ENCODE data around the gene CD55. TPM values are rescaled to one million over a fixed set of nuclear protein-coding genes. Genes with fewer than 3 reads are reported as not detected.

Gene CD55
- polyA plus RNA-seq, 1 donor from 2014 or later: 1.4 TPM

DNA sequence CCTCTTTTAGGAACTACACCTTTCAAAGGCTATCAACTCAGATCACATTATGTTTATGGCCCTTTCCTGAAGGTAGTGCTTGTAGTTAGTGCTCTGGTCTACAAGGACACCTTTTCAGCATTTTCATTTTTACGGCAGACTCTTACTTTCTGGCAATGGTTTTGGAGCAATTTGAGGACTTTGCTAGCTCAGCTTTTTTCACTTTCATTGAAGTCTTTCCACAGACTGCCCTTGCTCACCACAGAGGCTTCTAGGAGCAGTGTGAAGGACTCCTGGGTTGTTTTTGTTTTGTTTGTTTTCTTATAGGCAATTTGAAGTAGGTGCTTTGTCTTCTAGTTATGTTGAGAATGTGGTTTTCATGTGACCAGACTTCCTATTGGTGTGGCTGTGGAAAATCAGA is 43.1 kb downstream of the CD55 start:
- no peaks in the 10 kb centered on the region for H3K79me2 ChIP-seq (replicated peaks; ENCODE audit: insufficient read depth, low read length)

DNA sequence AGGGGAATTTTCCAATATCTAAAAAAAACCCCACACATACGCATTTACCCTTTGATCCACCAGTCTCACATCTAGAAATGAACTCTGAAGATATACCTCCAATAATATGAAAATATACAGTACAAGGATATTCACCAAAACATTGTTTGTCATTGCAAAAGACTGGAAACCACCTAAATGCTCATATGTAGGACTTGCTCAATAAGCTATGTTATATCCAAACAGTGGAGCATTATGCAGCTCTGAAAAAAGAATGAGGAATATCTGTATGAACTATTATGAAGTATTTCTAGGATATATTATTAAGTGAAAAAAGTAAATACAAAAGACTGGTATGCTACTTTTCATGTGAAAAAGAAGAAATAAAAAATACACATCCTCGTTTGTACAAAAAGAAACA is 43.6 kb downstream of the CD55 start:
- Histone ChIP-seq H3K4me3 (ENCODE audit: low read length) (no peak overlapping the region), H3K27me3 (ENCODE audit: insufficient read depth, low read depth, low read length) (no peaks in the 10 kb centered on the region), H3K9ac (ENCODE audit: low read length) (no peak overlapping the region), H2AFZ (ENCODE audit: low read depth, low read length) (no peak overlapping the region), H3K36me3 (ENCODE audit: insufficient read depth, low read length) (no peaks in the 10 kb centered on the region), H3K79me2 (replicated peaks; ENCODE audit: insufficient read depth, low read length) (no peaks in the 10 kb centered on the region), H3K9me3 (ENCODE audit: low read length) (no peaks in the 10 kb centered on the region), H4K20me1 (ENCODE audit: insufficient read depth) (no peaks in the 10 kb centered on the region), H3K4me2 (ENCODE audit: low read length) (no peak overlapping the region), H3K27ac (ENCODE audit: low read length) (no peak overlapping the region), H3F3A (ENCODE audit: insufficient read depth, low read length, poor library complexity, severe bottlenecking) (no peaks in the 10 kb centered on the region), H3K9me2 (ENCODE audit: insufficient read depth, low read length) (no peaks in the 10 kb centered on the region)
- TF ChIP-seq SMC3 (conservative IDR thresholded peaks at IDR 0.05; ENCODE audit: poor library complexity) (no peak), EP300 (conservative IDR thresholded peaks at IDR 0.05; ENCODE audit: poor library complexity, severe bottlenecking) (no peak), EZH2 (IDR thresholded peaks at IDR 0.05; ENCODE audit: borderline replicate concordance, insufficient read depth, low read length, poor library complexity, severe bottlenecking) (no peak), POLR2AphosphoS5 (IDR thresholded peaks at IDR 0.05) (no peak), TAF1 (IDR thresholded peaks at IDR 0.05; ENCODE audit: low read depth) (no peak)
- TF ChIP-seq, protein P1, sequence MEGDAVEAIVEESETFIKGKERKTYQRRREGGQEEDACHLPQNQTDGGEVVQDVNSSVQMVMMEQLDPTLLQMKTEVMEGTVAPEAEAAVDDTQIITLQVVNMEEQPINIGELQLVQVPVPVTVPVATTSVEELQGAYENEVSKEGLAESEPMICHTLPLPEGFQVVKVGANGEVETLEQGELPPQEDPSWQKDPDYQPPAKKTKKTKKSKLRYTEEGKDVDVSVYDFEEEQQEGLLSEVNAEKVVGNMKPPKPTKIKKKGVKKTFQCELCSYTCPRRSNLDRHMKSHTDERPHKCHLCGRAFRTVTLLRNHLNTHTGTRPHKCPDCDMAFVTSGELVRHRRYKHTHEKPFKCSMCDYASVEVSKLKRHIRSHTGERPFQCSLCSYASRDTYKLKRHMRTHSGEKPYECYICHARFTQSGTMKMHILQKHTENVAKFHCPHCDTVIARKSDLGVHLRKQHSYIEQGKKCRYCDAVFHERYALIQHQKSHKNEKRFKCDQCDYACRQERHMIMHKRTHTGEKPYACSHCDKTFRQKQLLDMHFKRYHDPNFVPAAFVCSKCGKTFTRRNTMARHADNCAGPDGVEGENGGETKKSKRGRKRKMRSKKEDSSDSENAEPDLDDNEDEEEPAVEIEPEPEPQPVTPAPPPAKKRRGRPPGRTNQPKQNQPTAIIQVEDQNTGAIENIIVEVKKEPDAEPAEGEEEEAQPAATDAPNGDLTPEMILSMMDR (IDR thresholded peaks at IDR 0.05; ENCODE audit: poor library complexity, severe bottlenecking): no peak

More for the DNA sequence above, 43.1 kb downstream of the CD55 start:
- Histone ChIP-seq H2AFZ (ENCODE audit: low read depth, low read length) (no peak overlapping the region), H3K27me3 (ENCODE audit: insufficient read depth, low read depth, low read length) (no peaks in the 10 kb centered on the region), H4K20me1 (ENCODE audit: insufficient read depth) (no peaks in the 10 kb centered on the region), H3K4me2 (ENCODE audit: low read length) (no peak overlapping the region), H3K9ac (ENCODE audit: low read length) (no peak overlapping the region), H3K27ac (ENCODE audit: low read length) (no peak overlapping the region), H3K4me3 (ENCODE audit: low read length) (no peak overlapping the region), H3K9me2 (ENCODE audit: insufficient read depth, low read length) (no peaks in the 10 kb centered on the region), H3K9me3 (ENCODE audit: low read length) (no peaks in the 10 kb centered on the region), H3F3A (ENCODE audit: insufficient read depth, low read length, poor library complexity, severe bottlenecking) (no peaks in the 10 kb centered on the region), H3K36me3 (ENCODE audit: insufficient read depth, low read length) (no peaks in the 10 kb centered on the region)
- TF ChIP-seq EZH2 (IDR thresholded peaks at IDR 0.05; ENCODE audit: borderline replicate concordance, insufficient read depth, low read length, poor library complexity, severe bottlenecking): no peak
- no peak for TF ChIP-seq EP300 (conservative IDR thresholded peaks at IDR 0.05; ENCODE audit: poor library complexity, severe bottlenecking)

DNA sequence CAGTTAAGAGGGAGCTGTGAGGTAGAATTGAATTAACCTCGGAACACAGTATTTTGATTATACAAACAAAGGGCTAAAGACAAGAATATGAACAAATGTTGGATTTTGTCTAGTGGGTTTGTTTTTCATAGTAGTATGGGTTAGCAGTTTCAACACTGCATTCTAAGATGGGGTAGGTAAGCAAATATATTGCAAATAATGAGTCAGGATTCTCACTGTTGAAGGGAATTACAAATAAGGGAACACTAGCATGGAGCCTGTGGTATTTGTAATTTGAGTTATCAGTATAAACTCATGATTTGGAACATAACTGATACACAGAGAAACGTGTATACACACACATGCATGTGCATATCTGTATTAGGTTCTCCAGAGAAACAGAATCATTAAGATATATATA is 44.5 kb downstream of the CD55 start:
- H3K9me2 ChIP-seq (ENCODE audit: insufficient read depth, low read length): no peaks in the 10 kb centered on the region
- no peak overlapping the region for H3K4me2 ChIP-seq (ENCODE audit: low read length)
- no peaks in the 10 kb centered on the region for H3K36me3 ChIP-seq (ENCODE audit: insufficient read depth, low read length)
- TF ChIP-seq TAF1 (IDR thresholded peaks at IDR 0.05; ENCODE audit: low read depth) (no peak), RAD21 (conservative IDR thresholded peaks at IDR 0.05) (no peak)
- no peaks in the 10 kb centered on the region for H3K27me3 ChIP-seq (ENCODE audit: insufficient read depth, low read depth, low read length)
- H3K27ac ChIP-seq (ENCODE audit: low read length): no peak overlapping the region
- H3K9me3 ChIP-seq (ENCODE audit: low read length): no peaks in the 10 kb centered on the region
- no peaks in the 10 kb centered on the region for H3K79me2 ChIP-seq (replicated peaks; ENCODE audit: insufficient read depth, low read length)
- no peaks in the 10 kb centered on the region for H3F3A ChIP-seq (ENCODE audit: insufficient read depth, low read length, poor library complexity, severe bottlenecking)
- H3K9ac ChIP-seq (ENCODE audit: low read length): no peak overlapping the region
- H2AFZ ChIP-seq (ENCODE audit: low read depth, low read length): no peak overlapping the region
- H4K20me1 ChIP-seq (ENCODE audit: insufficient read depth): no peaks in the 10 kb centered on the region
- no peak overlapping the region for H3K4me3 ChIP-seq (ENCODE audit: low read length)

DNA sequence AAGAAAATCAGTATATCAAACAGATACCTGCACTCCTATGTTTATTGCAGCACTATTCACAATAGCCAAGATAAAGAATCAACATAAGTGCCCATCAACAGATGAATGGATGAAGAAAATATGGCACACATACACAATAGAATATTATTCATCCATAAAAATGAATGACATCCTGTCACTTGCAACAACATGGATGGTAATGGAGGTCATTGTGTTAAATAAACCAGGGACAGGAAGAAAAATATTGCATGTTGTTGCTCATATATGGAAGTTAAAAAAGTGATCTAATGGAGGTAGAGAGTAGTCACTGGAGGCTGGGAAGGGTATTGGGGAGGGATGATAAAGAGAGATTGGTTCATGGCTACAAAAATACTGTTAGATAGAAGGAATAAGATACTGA is 67.2 kb downstream of the CD55 start:
- TF ChIP-seq EZH2 (IDR thresholded peaks at IDR 0.05; ENCODE audit: borderline replicate concordance, insufficient read depth, low read length, poor library complexity, severe bottlenecking): no peak
- TF ChIP-seq EP300 (conservative IDR thresholded peaks at IDR 0.05; ENCODE audit: poor library complexity, severe bottlenecking): no peak
- no peak for TF ChIP-seq POLR2AphosphoS5 (IDR thresholded peaks at IDR 0.05)
- TF ChIP-seq, protein P1 (IDR thresholded peaks at IDR 0.05; ENCODE audit: poor library complexity, severe bottlenecking): no peak
- H3K27ac ChIP-seq (ENCODE audit: low read length): no peak overlapping the region
- H3K4me3 ChIP-seq (ENCODE audit: low read length): no peak overlapping the region
- no peaks in the 10 kb centered on the region for H3K27me3 ChIP-seq (ENCODE audit: insufficient read depth, low read depth, low read length)
- H2AFZ ChIP-seq (ENCODE audit: low read depth, low read length): no peak overlapping the region
- H3F3A ChIP-seq (ENCODE audit: insufficient read depth, low read length, poor library complexity, severe bottlenecking): no peaks in the 10 kb centered on the region
- H4K20me1 ChIP-seq (ENCODE audit: insufficient read depth): no peaks in the 10 kb centered on the region
- H3K4me2 ChIP-seq (ENCODE audit: low read length): no peak overlapping the region
- no peaks in the 10 kb centered on the region for H3K36me3 ChIP-seq (ENCODE audit: insufficient read depth, low read length)
- H3K9ac ChIP-seq (ENCODE audit: low read length): no peak overlapping the region
- no peaks in the 10 kb centered on the region for H3K79me2 ChIP-seq (replicated peaks; ENCODE audit: insufficient read depth, low read length)
- no peaks in the 10 kb centered on the region for H3K9me2 ChIP-seq (ENCODE audit: insufficient read depth, low read length)
- H3K9me3 ChIP-seq (ENCODE audit: low read length): no peaks in the 10 kb centered on the region

Measured in neural cell (in vitro differentiated cells).